Esophagus muscularis mucosa (tissue), 4 donors: Measurements from ENCODE around the gene C2orf42.

Experiments
- CTCF ChIP-seq, 3 experiments: fragments of 200-600 bp in 2 of 3; fragments of 450-650 bp in 1 of 3; sonication (generic) in 2 of 3; IDR thresholded peaks; one replicate each; pipeline ENCODE4 v1.5.1; 2017 to 2019; ENCODE audit warnings: antibody characterized with exemption in 3 of 3, mild to moderate bottlenecking in 2 of 3, moderate library complexity in 1 of 3
- EP300 ChIP-seq: sonication (generic); formaldehyde crosslinking; IDR thresholded peaks from one replicate; pipeline ENCODE4 v1.6.1; 2017; ENCODE audit warnings: antibody characterized with exemption
- POLR2A ChIP-seq: fragments of 450-650 bp; IDR thresholded peaks from one replicate; pipeline ENCODE4 v1.6.1; 2017; ENCODE audit warnings: antibody characterized with exemption, moderate library complexity, mild to moderate bottlenecking, low read depth
- POLR2AphosphoS5 ChIP-seq, 2 donors: sonication (generic); formaldehyde crosslinking; IDR thresholded peaks; one replicate each; pipeline ENCODE4 v1.6.1; 2017; ENCODE audit warnings: antibody characterized with exemption in 2 of 2

GRCh38 chr2:70142590-70143313 lies 48.1 kb downstream of the C2orf42 start:
- peak; percentile 95 to 99 (median 98) for TF ChIP-seq CTCF (IDR thresholded peaks at IDR 0.05)
- peak; percentile 82 for TF ChIP-seq POLR2A
- TF ChIP-seq EP300 = no peak
- peak; percentile 97 to 100 for TF ChIP-seq POLR2AphosphoS5 (IDR thresholded peaks at IDR 0.05)
